GM12865 (cell line): ENCODE results near the gene CSMD2.

ENCODE experiments used
- DNase-seq: peaks from one replicate; pipeline ENCODE4 v3.0.0; 2010; ENCODE audit warnings: low read depth
- H3K4me3 ChIP-seq: 2 replicates; pipeline ENCODE4 v1.5.1; 2011; ENCODE audit warnings: mild to moderate bottlenecking, low read depth, low read length, control low read depth
- TF ChIP-seq, protein P1 (sequence below): IDR thresholded peaks from 2 replicates; pipeline ENCODE4 v1.5.1; 2011; ENCODE audit warnings: low read length, control low read depth, low read depth, inconsistent platforms; ENCODE audit not compliant: insufficient read depth; ENCODE audit errors: missing control alignments

CSMD2 gene

DNA sequence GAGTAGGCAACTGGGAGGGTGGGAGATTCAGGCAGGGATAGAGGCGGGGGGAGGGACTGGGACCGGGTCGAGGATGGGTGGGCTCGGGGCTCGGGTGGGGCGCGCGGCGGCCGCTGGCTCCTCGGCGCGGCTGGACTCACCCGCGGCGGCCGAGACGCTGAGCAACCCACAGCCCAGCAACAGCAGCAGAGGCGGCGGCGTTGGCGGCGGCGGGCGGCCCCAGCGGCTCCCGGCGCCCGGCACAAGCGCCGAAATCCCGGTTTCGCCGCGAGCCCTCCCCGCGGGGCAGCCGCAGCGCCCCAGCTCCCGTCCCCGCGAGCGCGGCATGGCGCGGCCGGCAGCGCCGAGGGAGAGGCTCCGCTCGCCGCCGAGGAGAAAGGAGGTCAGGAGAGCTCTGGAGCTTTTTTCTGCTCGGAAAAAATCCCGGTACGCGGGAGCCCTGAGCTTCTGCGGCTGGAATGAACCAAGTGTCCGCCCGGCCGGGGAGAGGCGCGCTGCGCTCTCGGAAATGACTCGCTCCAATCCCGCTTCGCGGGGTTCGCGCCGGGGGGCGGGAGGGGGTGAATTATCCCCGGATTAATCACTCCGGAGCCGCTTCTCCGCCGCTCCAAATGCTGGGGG, at the start of gene CSMD2:
TSS of gene CSMD2 (minus strand) at position 460 of the 621 bp plus-strand sequence. CDS start at position 327, 133 bp downstream.
- H3K4me3 ChIP-seq: no peak within 1 kb of the TSS
- TF ChIP-seq, protein P1, sequence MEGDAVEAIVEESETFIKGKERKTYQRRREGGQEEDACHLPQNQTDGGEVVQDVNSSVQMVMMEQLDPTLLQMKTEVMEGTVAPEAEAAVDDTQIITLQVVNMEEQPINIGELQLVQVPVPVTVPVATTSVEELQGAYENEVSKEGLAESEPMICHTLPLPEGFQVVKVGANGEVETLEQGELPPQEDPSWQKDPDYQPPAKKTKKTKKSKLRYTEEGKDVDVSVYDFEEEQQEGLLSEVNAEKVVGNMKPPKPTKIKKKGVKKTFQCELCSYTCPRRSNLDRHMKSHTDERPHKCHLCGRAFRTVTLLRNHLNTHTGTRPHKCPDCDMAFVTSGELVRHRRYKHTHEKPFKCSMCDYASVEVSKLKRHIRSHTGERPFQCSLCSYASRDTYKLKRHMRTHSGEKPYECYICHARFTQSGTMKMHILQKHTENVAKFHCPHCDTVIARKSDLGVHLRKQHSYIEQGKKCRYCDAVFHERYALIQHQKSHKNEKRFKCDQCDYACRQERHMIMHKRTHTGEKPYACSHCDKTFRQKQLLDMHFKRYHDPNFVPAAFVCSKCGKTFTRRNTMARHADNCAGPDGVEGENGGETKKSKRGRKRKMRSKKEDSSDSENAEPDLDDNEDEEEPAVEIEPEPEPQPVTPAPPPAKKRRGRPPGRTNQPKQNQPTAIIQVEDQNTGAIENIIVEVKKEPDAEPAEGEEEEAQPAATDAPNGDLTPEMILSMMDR: no peak
- no peak for DNase-seq

DNA sequence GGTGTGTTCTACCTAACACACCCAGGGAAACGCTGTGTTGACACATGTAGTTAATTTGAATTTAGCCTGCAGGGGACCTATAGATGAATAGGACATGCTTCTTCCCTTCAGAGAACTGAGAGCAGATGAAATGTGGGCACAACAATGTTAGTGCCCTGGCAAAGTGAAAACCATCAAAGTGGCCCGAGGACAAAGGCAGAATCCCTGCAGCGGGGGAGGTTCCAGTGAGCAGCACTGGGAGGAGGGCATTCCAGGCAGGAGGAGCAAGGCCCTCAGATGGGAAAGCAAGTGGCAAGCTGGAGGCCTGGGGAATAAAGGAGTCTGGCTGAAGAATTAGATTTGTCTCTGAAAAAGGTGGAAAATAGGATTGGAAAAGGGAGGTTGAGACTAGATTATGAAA, 48.9 kb upstream of the CSMD2 start:
- TF ChIP-seq, protein P1: no peak
- DNase-seq: no peak
- no peak overlapping the region for H3K4me3 ChIP-seq

DNA sequence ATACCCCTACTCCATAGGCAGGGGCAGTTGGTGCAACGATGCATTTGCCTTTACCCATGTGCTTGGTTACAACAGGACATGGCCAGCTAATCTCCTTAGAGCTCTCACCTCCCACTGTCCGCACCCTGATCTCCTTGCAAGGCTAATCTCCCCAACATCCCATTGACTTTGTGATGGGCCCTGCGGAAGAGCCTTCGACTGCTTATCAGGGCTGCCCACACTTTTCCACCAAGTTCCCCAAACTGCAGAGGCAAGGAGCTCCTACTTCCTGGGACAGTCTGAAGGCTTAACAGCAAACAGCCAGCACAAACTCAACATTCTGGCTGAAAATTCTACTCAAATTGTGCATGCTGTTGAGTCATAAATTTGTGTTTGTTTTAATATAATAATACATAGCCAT, 47.6 kb upstream of the CSMD2 start:
- no peak overlapping the region for H3K4me3 ChIP-seq
- no peak for DNase-seq
- TF ChIP-seq, protein P1: no peak

DNA sequence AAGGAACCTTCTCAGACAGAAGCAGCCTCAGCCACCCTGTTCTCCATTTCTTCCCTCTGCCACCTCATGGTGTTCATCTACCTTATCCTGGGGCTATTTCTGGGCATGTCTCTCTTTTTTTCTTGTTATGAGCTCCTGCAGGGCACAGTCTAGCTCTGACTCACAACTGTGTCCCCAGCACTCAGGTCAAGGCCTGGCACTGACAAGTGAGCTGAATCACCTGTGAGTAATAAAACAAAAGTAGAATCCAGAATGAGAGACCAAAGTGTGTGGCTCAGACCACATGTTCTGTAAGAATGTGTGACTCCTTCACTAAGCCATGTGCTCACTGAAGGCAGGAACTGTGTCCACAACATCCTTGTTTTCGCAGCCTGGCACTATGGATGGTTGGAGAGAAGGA, 34.9 kb upstream of the CSMD2 start:
- H3K4me3 ChIP-seq: no peak overlapping the region
- TF ChIP-seq, protein P1: no peak
- DNase-seq: no peak

DNA sequence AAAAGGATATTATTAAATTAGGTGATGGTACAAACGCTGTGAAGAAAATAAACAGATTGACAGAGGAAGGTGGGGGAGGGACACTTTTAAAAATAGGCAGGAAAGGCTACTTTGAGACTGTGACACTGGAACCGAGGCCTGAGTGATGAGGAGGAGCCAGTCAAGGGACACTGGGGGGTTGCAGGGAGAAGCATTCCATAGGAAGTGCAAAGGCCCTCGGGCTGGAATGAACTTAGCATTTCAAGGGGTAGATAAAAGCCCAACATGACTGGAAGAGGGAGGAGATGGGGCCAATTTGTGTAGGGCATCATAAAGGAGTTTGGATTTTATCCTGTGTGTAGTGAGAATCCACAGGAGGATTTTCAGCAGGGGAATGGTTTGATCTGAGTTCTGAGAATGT, 27.6 kb upstream of the CSMD2 start:
- TF ChIP-seq, protein P1: no peak
- no peak overlapping the region for H3K4me3 ChIP-seq
- no peak for DNase-seq

DNA sequence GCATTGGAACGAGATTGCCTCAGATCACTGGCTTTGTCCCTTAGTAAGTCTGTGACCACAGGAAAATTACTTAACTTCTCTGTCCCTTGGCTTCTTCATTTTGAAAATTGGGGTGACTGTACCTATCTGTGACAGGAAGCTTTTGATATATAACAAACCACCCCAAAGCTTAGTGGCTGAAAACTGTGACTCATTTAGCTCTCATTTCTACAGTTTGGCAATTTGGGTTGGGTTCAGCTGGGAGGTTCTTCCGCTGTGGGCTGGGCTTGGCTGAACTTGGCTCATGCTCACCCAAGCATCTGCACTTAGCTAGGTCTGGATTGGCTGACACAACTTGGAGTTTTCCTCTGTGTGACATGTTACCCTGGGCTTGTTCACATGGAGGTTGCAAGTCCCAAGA, 25.7 kb upstream of the CSMD2 start:
- H3K4me3 ChIP-seq: no peak overlapping the region
- no peak for DNase-seq
- TF ChIP-seq, protein P1: no peak

DNA sequence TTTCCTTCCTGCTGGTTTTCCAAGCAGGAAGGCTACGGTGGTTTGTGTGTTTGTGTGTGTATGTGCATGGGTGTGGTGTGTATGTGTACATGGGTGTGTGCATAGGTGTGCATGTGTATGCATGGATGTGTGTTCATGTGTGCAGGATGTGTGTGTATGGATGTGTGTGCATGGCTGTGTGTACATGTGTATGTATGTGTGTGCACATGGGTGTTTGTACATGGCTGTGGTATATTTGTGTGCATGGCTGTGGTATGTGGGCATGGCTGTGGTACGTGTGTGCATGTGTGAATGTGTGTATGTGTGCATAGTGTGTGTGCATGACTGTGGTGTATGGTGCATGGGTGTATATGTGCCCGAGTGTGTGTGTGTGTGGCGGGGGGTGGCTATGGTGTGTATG, 24.0 kb upstream of the CSMD2 start:
- TF ChIP-seq, protein P1: no peak
- DNase-seq: no peak
- H3K4me3 ChIP-seq: no peak overlapping the region
